H9 (cell line): ENCODE results near the gene LIG4. TPM values are rescaled to one million over a fixed set of nuclear protein-coding genes. Genes with fewer than 3 reads are reported as not detected.

Experiments used
- DNase-seq: peaks from one replicate; pipeline ENCODE4 v3.0.0-alpha.2; 2017
- H2AFZ ChIP-seq: one replicate; pipeline ENCODE4 v1.6.1; 2013; ENCODE audit warnings: mild to moderate bottlenecking, low read length, control low read depth, moderate library complexity
- H2AK5ac ChIP-seq: 2 replicates; pipeline ENCODE4 v1.6.1; 2013; ENCODE audit warnings: low read length, control low read depth, mixed read lengths; ENCODE audit not compliant: insufficient read length
- H2BK120ac ChIP-seq: one replicate; pipeline ENCODE4 v1.6.1; 2013; ENCODE audit warnings: low read depth, mild to moderate bottlenecking, low read length, control low read depth, inconsistent platforms; ENCODE audit not compliant: poor library complexity, severe bottlenecking
- H2BK12ac ChIP-seq: 2 replicates; pipeline ENCODE4 v1.6.1; 2013; ENCODE audit warnings: low read length, control low read depth, mixed read lengths, low read depth; ENCODE audit not compliant: insufficient read length
- H2BK15ac ChIP-seq: 2 replicates; pipeline ENCODE4 v1.6.1; 2013; ENCODE audit warnings: low read depth, low read length, control low read depth
- H2BK20ac ChIP-seq: one replicate; pipeline ENCODE4 v1.6.1; 2013; ENCODE audit warnings: low read depth, mild to moderate bottlenecking, low read length, control low read depth, inconsistent platforms; ENCODE audit not compliant: poor library complexity, severe bottlenecking
- H2BK5ac ChIP-seq: 2 replicates; pipeline ENCODE4 v1.6.1; 2013; ENCODE audit warnings: low read length, control low read depth, mixed read lengths; ENCODE audit not compliant: insufficient read length
- H3K14ac ChIP-seq: 2 replicates; pipeline ENCODE4 v1.6.1; 2013; ENCODE audit warnings: low read length, control low read depth; ENCODE audit not compliant: insufficient read depth
- H3K18ac ChIP-seq: 2 replicates; pipeline ENCODE4 v1.6.1; 2013; ENCODE audit warnings: low read depth, mild to moderate bottlenecking, mixed read lengths, low read length, control low read depth; ENCODE audit not compliant: insufficient read length
- H3K23ac ChIP-seq: 2 replicates; pipeline ENCODE4 v1.6.1; 2013; ENCODE audit warnings: low read length, control low read depth, mixed read lengths, low read depth; ENCODE audit not compliant: insufficient read length
- H3K23me2 ChIP-seq: 2 replicates; pipeline ENCODE4 v1.6.1; 2013; ENCODE audit warnings: low read depth, mild to moderate bottlenecking, mixed read lengths, low read length, control low read depth; ENCODE audit not compliant: insufficient read length, poor library complexity, severe bottlenecking
- H3K27ac ChIP-seq: 2 replicates; pipeline ENCODE4 v1.5.1; 2013; ENCODE audit warnings: low read length, control low read depth, mixed read lengths, low read depth; ENCODE audit not compliant: insufficient read length
- H3K27me3 ChIP-seq: 2 replicates; pipeline ENCODE4 v1.6.1; 2013; ENCODE audit warnings: low read length, control low read depth, inconsistent platforms; ENCODE audit not compliant: insufficient read depth
- H3K4ac ChIP-seq: 2 replicates; pipeline ENCODE4 v1.6.1; 2013; ENCODE audit warnings: low read depth, mild to moderate bottlenecking, control low read depth, inconsistent platforms, low read length, moderate library complexity
- H3K4me1 ChIP-seq: 2 replicates; pipeline ENCODE4 v1.6.1; 2013; ENCODE audit warnings: low read length, control low read depth, inconsistent platforms; ENCODE audit not compliant: insufficient read depth
- H3K4me2 ChIP-seq: 2 replicates; pipeline ENCODE4 v1.6.1; 2013; ENCODE audit warnings: low read length, control low read depth, mixed read lengths; ENCODE audit not compliant: insufficient read length, insufficient read depth
- H3K56ac ChIP-seq: 2 replicates; pipeline ENCODE4 v1.6.1; 2013; ENCODE audit warnings: low read depth, mild to moderate bottlenecking, mixed read lengths, low read length, control low read depth; ENCODE audit not compliant: insufficient read length
- H3K79me1 ChIP-seq: 2 replicates; pipeline ENCODE4 v1.6.1; 2013; ENCODE audit warnings: low read depth, mild to moderate bottlenecking, moderate library complexity, low read length, control low read depth, inconsistent platforms; ENCODE audit not compliant: insufficient read depth, poor library complexity, severe bottlenecking
- H3K79me2 ChIP-seq: 2 replicates; pipeline ENCODE4 v1.6.1; 2013; ENCODE audit warnings: low read length, control low read depth, inconsistent platforms; ENCODE audit not compliant: insufficient read depth
- H3K9ac ChIP-seq: 2 replicates; pipeline ENCODE4 v1.6.1; 2013; ENCODE audit warnings: low read length, control low read depth, mixed read lengths; ENCODE audit not compliant: insufficient read length; ENCODE audit errors: extremely low read depth
- H3K9me3 ChIP-seq: one replicate; pipeline ENCODE4 v1.6.1; 2013; ENCODE audit warnings: low read depth, low read length, inconsistent platforms; ENCODE audit not compliant: control insufficient read depth
- H3T11ph ChIP-seq: one replicate; pipeline ENCODE4 v1.6.1; 2013; ENCODE audit warnings: mild to moderate bottlenecking, low read length, control low read depth, inconsistent platforms
- H4K20me1 ChIP-seq: one replicate; pipeline ENCODE4 v1.6.1; 2013; ENCODE audit not compliant: control insufficient read depth, insufficient read length, insufficient read depth
- H4K5ac ChIP-seq: 2 replicates; pipeline ENCODE4 v1.6.1; 2013; ENCODE audit warnings: low read depth, mild to moderate bottlenecking, mixed read lengths, low read length, control low read depth; ENCODE audit not compliant: insufficient read length
- H4K8ac ChIP-seq: replicated peaks from 2 replicates; pipeline ENCODE4 v1.6.1; 2013; ENCODE audit warnings: low read length, control low read depth, mixed read lengths, low read depth; ENCODE audit not compliant: insufficient read length
- H4K91ac ChIP-seq: 2 replicates; pipeline ENCODE4 v1.6.1; 2013; ENCODE audit warnings: low read depth, mild to moderate bottlenecking, moderate library complexity, mixed read lengths, low read length, control low read depth; ENCODE audit not compliant: insufficient read length
- H3K27ac Mint-ChIP-seq, 3 experiments: 2 replicates in 2 of 3; 3 replicates in 1 of 3; pipeline ENCODE4 v1.8.0; 2020 to 2021; ENCODE audit warnings: mixed read lengths in 3 of 3, mild to moderate bottlenecking in 1 of 3, moderate library complexity in 1 of 3
- H3K27me3 Mint-ChIP-seq: 2 replicates; pipeline ENCODE4 v1.8.0; 2021; ENCODE audit warnings: low read depth, mild to moderate bottlenecking, moderate library complexity, mixed read lengths
- H3K36me3 Mint-ChIP-seq, 3 experiments: 2 replicates in 2 of 3; 3 replicates in 1 of 3; pipeline ENCODE4 v1.8.0; 2020 to 2021; ENCODE audit warnings: low read depth in 3 of 3, mixed read lengths in 3 of 3; ENCODE audit not compliant: insufficient read depth in 1 of 3
- H3K4me1 Mint-ChIP-seq, 2 experiments: 2 replicates each; pipeline ENCODE4 v1.8.0; 2020; ENCODE audit warnings: mixed read lengths in 2 of 2
- H3K4me3 Mint-ChIP-seq, 2 experiments: 2 replicates in 1 of 2; 3 replicates in 1 of 2; pipeline ENCODE4 v1.8.0; 2020 to 2021; ENCODE audit warnings: mild to moderate bottlenecking in 2 of 2, mixed read lengths in 2 of 2, moderate library complexity in 1 of 2
- H3K9me3 Mint-ChIP-seq, 2 experiments: 2 replicates in 1 of 2; 3 replicates in 1 of 2; pipeline ENCODE4 v1.8.0; 2020; ENCODE audit warnings: mild to moderate bottlenecking in 2 of 2, mixed read lengths in 2 of 2, moderate library complexity in 1 of 2
- WGBS: extraction: QIAGEN DNeasy Blood & Tissue Kit; methylation state at CpG from one replicate; pipeline ENCODE4 v1.1.7; 2013; ENCODE audit warnings: missing lambda C conversion rate, low lambda C conversion rate, mixed read lengths; ENCODE audit not compliant: insufficient read length; ENCODE audit errors: extremely low coverage; 5-methylcytosine and 5-hydroxymethylcytosine counted together
- total RNA-seq: library from RNA; stranded (reverse); gene quantifications from 2 replicates; pipeline ENCODE4 v1.2.1, GENCODE V29; 2021
- TF ChIP-seq, protein P1 (sequence below): fragments of 200-600 bp; sonication (generic); conservative IDR thresholded peaks from 3 replicates; pipeline ENCODE4 v1.8.0; 2021; ENCODE audit warnings: antibody characterized with exemption, mild to moderate bottlenecking

Gene LIG4
- total RNA-seq, 1 experiment from 2014 or later: 5.6 TPM

DNA sequence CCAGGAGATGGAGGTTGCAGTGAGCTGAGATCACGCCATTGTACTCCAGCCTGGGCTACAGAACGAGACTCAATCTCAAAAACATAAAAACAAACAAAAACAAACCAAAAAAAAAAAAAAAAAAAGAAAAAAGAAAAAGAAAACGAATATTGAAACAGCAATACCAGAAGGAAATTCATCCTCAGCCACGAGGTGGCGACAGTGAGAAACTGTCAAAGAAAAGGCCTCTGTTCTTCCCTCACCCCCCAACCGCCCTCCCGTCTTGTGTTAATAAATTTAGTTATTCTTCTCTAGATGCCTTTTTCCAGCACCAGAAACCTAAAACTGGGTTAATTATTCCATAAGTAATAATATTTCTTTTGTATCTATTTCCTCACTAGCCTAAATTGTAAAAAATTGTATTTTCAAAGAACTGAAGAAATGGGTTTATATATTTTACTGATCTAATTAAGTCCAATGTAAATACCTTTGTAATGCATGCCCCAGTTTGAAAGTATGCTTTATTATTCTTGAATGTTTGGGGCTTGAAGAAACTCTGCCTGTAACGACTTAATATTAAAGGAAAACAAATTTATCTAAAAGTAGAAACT lies 38.6 kb downstream of the LIG4 start:
- H3K27ac ChIP-seq: no peak overlapping the region
- no peak overlapping the region for H3K23ac ChIP-seq
- H3K18ac ChIP-seq: no peak overlapping the region
- no peak overlapping the region for H3K14ac ChIP-seq
- H2BK12ac ChIP-seq: no peak overlapping the region
- Mint-ChIP-seq H3K27ac (no peak overlapping the region), H3K27me3 (no peaks in the 10 kb centered on the region), H3K9me3 (peaks cover 13 to 19% of the 10 kb centered on the region in 2 experiments), H3K4me1 (no peaks in the 10 kb centered on the region), H3K36me3 (peaks cover 0 to 12% (median 0%) of the 10 kb centered on the region in 3 experiments; a peak in 4 of 7 replicates), H3K4me3 (no peak overlapping the region)
- H3K4ac ChIP-seq: no peak overlapping the region
- H3K56ac ChIP-seq: no peak overlapping the region
- no peak for DNase-seq
- no peak overlapping the region for H3K9ac ChIP-seq
- no peak overlapping the region for H2BK20ac ChIP-seq
- H2BK120ac ChIP-seq: no peak overlapping the region
- no peaks in the 10 kb centered on the region for H3K9me3 ChIP-seq
- no peak overlapping the region for H2AFZ ChIP-seq
- TF ChIP-seq, protein P1, sequence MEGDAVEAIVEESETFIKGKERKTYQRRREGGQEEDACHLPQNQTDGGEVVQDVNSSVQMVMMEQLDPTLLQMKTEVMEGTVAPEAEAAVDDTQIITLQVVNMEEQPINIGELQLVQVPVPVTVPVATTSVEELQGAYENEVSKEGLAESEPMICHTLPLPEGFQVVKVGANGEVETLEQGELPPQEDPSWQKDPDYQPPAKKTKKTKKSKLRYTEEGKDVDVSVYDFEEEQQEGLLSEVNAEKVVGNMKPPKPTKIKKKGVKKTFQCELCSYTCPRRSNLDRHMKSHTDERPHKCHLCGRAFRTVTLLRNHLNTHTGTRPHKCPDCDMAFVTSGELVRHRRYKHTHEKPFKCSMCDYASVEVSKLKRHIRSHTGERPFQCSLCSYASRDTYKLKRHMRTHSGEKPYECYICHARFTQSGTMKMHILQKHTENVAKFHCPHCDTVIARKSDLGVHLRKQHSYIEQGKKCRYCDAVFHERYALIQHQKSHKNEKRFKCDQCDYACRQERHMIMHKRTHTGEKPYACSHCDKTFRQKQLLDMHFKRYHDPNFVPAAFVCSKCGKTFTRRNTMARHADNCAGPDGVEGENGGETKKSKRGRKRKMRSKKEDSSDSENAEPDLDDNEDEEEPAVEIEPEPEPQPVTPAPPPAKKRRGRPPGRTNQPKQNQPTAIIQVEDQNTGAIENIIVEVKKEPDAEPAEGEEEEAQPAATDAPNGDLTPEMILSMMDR: peak; percentile 77
- no peaks in the 10 kb centered on the region for H3K79me2 ChIP-seq
- H3K27me3 ChIP-seq: no peaks in the 10 kb centered on the region
- H4K8ac ChIP-seq: no peak overlapping the region
- H2BK5ac ChIP-seq: no peak overlapping the region
- no peak overlapping the region for H3K4me2 ChIP-seq
- H3K4me1 ChIP-seq: no peaks in the 10 kb centered on the region
- no peak overlapping the region for H2BK15ac ChIP-seq
- H3K79me1 ChIP-seq: no peaks in the 10 kb centered on the region
- WGBS: no CpG with 5 or more reads among the region's 8 CpGs
- no peaks in the 10 kb centered on the region for H3K23me2 ChIP-seq
- H4K20me1 ChIP-seq: no peaks in the 10 kb centered on the region
- no peak overlapping the region for H4K5ac ChIP-seq
- H4K91ac ChIP-seq: no peak overlapping the region
- no peak overlapping the region for H3T11ph ChIP-seq
- H2AK5ac ChIP-seq: no peak overlapping the region
